ENCODE data around the gene PIM3. TPM values are rescaled to one million over a fixed set of nuclear protein-coding genes. Genes with fewer than 3 reads are reported as not detected.

The PIM3 gene
- total and polyA plus RNA-seq, 4 donors, result 14.5 to 44.0 (median 28.1) TPM

DNA sequence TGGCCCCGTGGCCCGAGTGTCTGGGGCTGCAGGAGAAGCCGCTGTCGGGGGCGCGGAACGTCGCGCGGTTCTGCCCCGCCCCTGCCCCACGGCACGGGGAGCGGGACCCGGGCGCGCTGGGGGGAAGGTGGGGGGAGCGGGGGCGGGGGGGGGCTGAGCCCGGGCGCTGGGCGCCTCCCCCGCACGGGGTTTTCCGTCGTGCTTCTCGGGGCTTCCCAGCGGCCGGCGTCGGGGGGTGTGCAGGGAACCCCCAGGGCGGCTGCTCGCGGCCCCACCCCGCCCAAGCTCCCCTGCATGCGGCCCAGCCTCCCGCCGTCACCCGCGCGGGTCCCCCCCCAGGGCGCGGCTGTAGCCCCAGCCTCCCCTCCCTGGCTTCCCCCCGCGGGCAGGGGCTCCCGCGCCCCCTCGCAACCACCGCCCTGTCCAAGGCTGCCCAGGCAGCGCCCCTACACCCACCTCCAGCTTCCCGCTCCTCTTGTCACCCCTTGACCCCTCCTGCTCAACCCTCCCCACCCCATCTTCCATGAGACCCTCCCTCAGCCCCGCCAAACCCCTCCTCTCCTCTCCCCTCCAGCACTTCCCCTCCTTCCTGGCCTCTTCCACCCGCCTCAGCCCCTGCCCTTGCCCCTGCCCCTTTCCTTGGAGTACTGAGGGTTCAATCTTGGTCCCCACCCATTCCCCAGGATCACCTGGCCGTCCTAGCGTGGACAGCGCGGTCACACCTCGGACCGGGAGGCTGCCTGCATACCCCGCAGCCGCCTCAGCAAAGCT, 50.3 kb downstream of the PIM3 start:
- H3K4me1 ChIP-seq (ENCODE audit: control insufficient read depth in 4 of 4, insufficient read depth in 4 of 4, low read length in 3 of 4), result peaks cover 0 to 2% (median 0%) of the 10 kb centered on the region in 4 donors
- no peak for DNase-seq (ENCODE audit: low spot score)
- TF ChIP-seq YY1 (IDR thresholded peaks at IDR 0.05) (no peak), NR2F2 (IDR thresholded peaks at IDR 0.05) (no peak), HNF4A (conservative IDR thresholded peaks at IDR 0.05) (no peak), SP1 (IDR thresholded peaks at IDR 0.05) (no peak), RAD21 (IDR thresholded peaks at IDR 0.05) (no peak), FOXA2 (IDR thresholded peaks at IDR 0.05) (no peak)
- TF ChIP-seq, protein P1, sequence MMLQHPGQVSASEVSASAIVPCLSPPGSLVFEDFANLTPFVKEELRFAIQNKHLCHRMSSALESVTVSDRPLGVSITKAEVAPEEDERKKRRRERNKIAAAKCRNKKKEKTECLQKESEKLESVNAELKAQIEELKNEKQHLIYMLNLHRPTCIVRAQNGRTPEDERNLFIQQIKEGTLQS (IDR thresholded peaks at IDR 0.05), result no peak
- H3K9me3 ChIP-seq (ENCODE audit: control insufficient read depth in 4 of 4, low read length in 3 of 4), result no peaks in the 10 kb centered on the region
- peaks cover 2 to 5% (median 4%) of the 10 kb centered on the region in 4 donors for H3K27me3 ChIP-seq (ENCODE audit: control insufficient read depth in 4 of 4, insufficient read depth in 4 of 4, low read length in 3 of 4)
- no peaks in the 10 kb centered on the region for H3K36me3 ChIP-seq (ENCODE audit: control insufficient read depth in 4 of 4, insufficient read depth in 3 of 4, low read depth in 1 of 4, low read length in 3 of 4)
- no peak overlapping the region for H3K27ac ChIP-seq (ENCODE audit: low read depth in 1 of 2, low read length in 2 of 2)
- 9% methylated on average over 60 of the region's 61 CpGs for WGBS
- H3K4me3 ChIP-seq (ENCODE audit: low read depth in 1 of 3, low read length in 3 of 3), result no peak overlapping the region
- H3K9ac ChIP-seq (ENCODE audit: low read depth in 1 of 2, low read length in 2 of 2), result no peak overlapping the region

DNA sequence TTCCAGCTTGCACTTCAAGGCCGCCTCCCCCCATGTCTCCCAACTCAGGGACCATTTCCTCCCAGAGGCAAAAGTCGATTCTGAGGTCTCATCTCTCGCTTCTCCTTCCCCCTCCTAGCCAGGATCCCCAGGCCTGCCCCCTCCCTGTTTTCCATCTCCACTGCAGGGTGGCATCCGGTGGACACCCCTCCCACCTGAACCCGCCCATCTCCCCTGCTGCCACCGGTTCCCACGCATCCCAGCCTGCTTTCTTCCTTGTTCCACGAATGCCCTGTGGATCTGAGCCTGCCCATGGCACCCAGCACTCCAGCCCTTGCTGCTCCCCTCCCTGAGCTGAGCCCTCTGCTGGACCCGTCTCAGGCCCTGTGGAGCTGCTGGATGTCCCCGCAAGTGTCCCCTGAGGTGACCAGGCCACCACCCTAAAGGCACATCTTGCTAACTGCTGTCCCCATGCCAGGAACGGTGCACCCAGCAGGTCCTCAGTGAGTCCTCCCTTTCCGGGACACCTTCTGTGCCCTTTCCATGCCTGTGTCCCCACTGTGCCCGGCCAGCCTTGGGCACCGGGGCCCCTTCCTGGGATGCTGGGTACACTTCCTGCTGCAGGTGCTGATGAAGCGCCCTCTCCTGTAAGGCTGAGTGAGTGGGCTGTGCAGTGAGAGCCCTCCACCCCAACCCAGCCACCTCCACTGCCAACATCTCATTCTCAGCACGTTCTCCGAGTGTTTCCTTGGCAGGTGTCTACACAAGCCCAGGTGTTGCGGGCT, 51.1 kb downstream of the PIM3 start:
- Histone ChIP-seq H3K4me3 (ENCODE audit: low read depth in 1 of 3, low read length in 3 of 3) (no peak overlapping the region), H3K27me3 (ENCODE audit: control insufficient read depth in 4 of 4, insufficient read depth in 4 of 4, low read length in 3 of 4) (peaks cover 2 to 11% (median 4%) of the 10 kb centered on the region in 4 donors), H3K4me1 (ENCODE audit: control insufficient read depth in 4 of 4, insufficient read depth in 4 of 4, low read length in 3 of 4) (peaks cover 0 to 2% (median 0%) of the 10 kb centered on the region in 4 donors), H3K9ac (ENCODE audit: low read depth in 1 of 2, low read length in 2 of 2) (no peak overlapping the region), H3K9me3 (ENCODE audit: control insufficient read depth in 4 of 4, low read length in 3 of 4) (no peaks in the 10 kb centered on the region), H3K36me3 (ENCODE audit: control insufficient read depth in 4 of 4, insufficient read depth in 3 of 4, low read depth in 1 of 4, low read length in 3 of 4) (no peaks in the 10 kb centered on the region), H3K27ac (ENCODE audit: low read depth in 1 of 2, low read length in 2 of 2) (no peak overlapping the region)
- TF ChIP-seq, protein P1 (IDR thresholded peaks at IDR 0.05), result no peak
- TF ChIP-seq GABPA (IDR thresholded peaks at IDR 0.05 in 1 of 2, conservative IDR thresholded peaks at IDR 0.05 in 1 of 2) (no peak), FOXA1 (IDR thresholded peaks at IDR 0.05) (no peak), NR2F2 (IDR thresholded peaks at IDR 0.05) (no peak), RXRA (IDR thresholded peaks at IDR 0.05) (no peak), FOXA2 (IDR thresholded peaks at IDR 0.05) (no peak), YY1 (IDR thresholded peaks at IDR 0.05) (no peak)
- TF ChIP-seq, protein P2, sequence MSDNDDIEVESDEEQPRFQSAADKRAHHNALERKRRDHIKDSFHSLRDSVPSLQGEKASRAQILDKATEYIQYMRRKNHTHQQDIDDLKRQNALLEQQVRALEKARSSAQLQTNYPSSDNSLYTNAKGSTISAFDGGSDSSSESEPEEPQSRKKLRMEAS (IDR thresholded peaks at IDR 0.05), result no peak
- 51% methylated on average over 18 of the region's 18 CpGs for WGBS
- DNase-seq (ENCODE audit: low spot score), result no peak

DNA sequence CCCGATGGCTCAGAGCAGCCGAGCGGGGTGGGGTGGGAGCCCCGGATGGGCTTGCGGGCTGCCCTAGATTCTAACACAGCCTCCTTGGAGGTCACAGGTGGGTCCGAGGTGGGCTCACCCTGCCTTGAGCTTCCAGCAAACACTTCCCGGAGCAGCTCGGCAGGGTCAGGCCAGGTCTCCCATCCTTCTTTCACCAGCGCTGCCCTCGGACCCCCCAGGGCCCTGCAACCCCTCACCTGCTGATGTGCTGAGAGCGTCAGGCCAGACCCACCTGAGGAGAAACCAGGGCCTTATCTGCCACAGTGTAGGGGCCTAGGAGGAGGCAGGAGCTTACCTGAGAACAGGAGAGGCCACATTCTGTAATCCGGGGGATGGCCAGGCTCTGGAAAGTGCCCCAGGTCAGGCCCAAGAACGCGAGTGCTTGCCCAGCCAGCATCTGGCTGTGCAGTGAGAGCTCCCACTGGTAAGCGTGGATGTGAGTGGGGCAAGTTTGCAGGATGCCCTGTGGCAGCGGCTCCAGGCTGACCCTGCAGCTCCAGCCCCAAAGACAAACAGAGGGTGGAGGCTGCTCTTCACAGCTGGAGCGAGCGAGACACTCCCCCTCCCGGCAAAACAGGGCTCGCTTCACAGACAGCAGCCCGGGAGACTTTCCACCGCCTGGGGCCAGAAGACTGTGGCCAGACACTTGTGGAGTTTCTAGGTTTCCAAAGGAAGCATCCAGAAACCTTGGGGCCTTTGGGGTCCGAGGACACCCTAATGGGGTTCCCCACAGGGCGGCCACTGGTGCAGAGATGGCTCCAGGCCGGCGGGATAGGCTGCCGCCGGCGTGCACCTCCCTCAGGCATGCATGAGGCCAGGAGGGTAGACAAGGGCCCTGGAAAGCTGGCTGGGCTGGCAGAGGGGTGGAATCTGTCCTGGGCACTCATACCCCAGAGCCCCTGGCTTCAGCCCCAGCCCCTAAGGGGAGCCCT, 51.9 kb downstream of the PIM3 start, which contains the start of gene IL17REL:
IL17REL (minus strand) TSS at position 555 of the 971 bp plus-strand sequence; CDS start at position 436, 119 bp downstream.
- peaks cover 2 to 13% (median 4%) of the 10 kb centered on the region in 4 donors for H3K27me3 ChIP-seq (ENCODE audit: control insufficient read depth in 4 of 4, insufficient read depth in 4 of 4, low read length in 3 of 4)
- TF ChIP-seq FOXA1 (IDR thresholded peaks at IDR 0.05) (no peak), YY1 (IDR thresholded peaks at IDR 0.05) (no peak), HNF4A (conservative IDR thresholded peaks at IDR 0.05) (no peak), SP1 (IDR thresholded peaks at IDR 0.05) (no peak), JUND (IDR thresholded peaks at IDR 0.05) (no peak), HNF4G (IDR thresholded peaks at IDR 0.05) (no peak), NR2F2 (IDR thresholded peaks at IDR 0.05) (no peak), EGR1 (IDR thresholded peaks at IDR 0.05; ENCODE audit: low read depth in 2 of 2) (no peak)
- TF ChIP-seq, protein P3, sequence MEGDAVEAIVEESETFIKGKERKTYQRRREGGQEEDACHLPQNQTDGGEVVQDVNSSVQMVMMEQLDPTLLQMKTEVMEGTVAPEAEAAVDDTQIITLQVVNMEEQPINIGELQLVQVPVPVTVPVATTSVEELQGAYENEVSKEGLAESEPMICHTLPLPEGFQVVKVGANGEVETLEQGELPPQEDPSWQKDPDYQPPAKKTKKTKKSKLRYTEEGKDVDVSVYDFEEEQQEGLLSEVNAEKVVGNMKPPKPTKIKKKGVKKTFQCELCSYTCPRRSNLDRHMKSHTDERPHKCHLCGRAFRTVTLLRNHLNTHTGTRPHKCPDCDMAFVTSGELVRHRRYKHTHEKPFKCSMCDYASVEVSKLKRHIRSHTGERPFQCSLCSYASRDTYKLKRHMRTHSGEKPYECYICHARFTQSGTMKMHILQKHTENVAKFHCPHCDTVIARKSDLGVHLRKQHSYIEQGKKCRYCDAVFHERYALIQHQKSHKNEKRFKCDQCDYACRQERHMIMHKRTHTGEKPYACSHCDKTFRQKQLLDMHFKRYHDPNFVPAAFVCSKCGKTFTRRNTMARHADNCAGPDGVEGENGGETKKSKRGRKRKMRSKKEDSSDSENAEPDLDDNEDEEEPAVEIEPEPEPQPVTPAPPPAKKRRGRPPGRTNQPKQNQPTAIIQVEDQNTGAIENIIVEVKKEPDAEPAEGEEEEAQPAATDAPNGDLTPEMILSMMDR (IDR thresholded peaks at IDR 0.05; ENCODE audit: low read depth, low read length, missing input control), result no peak
- TF ChIP-seq, protein P2 (IDR thresholded peaks at IDR 0.05), result no peak
- TF ChIP-seq, protein P4, sequence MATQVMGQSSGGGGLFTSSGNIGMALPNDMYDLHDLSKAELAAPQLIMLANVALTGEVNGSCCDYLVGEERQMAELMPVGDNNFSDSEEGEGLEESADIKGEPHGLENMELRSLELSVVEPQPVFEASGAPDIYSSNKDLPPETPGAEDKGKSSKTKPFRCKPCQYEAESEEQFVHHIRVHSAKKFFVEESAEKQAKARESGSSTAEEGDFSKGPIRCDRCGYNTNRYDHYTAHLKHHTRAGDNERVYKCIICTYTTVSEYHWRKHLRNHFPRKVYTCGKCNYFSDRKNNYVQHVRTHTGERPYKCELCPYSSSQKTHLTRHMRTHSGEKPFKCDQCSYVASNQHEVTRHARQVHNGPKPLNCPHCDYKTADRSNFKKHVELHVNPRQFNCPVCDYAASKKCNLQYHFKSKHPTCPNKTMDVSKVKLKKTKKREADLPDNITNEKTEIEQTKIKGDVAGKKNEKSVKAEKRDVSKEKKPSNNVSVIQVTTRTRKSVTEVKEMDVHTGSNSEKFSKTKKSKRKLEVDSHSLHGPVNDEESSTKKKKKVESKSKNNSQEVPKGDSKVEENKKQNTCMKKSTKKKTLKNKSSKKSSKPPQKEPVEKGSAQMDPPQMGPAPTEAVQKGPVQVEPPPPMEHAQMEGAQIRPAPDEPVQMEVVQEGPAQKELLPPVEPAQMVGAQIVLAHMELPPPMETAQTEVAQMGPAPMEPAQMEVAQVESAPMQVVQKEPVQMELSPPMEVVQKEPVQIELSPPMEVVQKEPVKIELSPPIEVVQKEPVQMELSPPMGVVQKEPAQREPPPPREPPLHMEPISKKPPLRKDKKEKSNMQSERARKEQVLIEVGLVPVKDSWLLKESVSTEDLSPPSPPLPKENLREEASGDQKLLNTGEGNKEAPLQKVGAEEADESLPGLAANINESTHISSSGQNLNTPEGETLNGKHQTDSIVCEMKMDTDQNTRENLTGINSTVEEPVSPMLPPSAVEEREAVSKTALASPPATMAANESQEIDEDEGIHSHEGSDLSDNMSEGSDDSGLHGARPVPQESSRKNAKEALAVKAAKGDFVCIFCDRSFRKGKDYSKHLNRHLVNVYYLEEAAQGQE (IDR thresholded peaks at IDR 0.05), result no peak

More for the DNA sequence above, 51.9 kb downstream of the PIM3 start, which contains the start of gene IL17REL:
- peaks cover 0 to 2% (median 0%) of the 10 kb centered on the region in 4 donors for H3K4me1 ChIP-seq (ENCODE audit: control insufficient read depth in 4 of 4, insufficient read depth in 4 of 4, low read length in 3 of 4)
- 41% methylated on average over 29 of the region's 29 CpGs for WGBS
- H3K9me3 ChIP-seq (ENCODE audit: control insufficient read depth in 4 of 4, low read length in 3 of 4), result no peaks in the 10 kb centered on the region
- H3K27ac ChIP-seq (ENCODE audit: low read depth in 1 of 2, low read length in 2 of 2), result no peak within 1 kb of the TSS
- no peak within 1 kb of the TSS for H3K9ac ChIP-seq (ENCODE audit: low read depth in 1 of 2, low read length in 2 of 2)
- no peak for DNase-seq (ENCODE audit: low spot score)
- no peak within 1 kb of the TSS for H3K4me3 ChIP-seq (ENCODE audit: low read depth in 1 of 3, low read length in 3 of 3)
- no peaks in the 10 kb centered on the region for H3K36me3 ChIP-seq (ENCODE audit: control insufficient read depth in 4 of 4, insufficient read depth in 3 of 4, low read depth in 1 of 4, low read length in 3 of 4)
